T-helper 17 cell (primary cell): ENCODE measurements around the gene SLC12A8. TPM values are rescaled to one million over a fixed set of nuclear protein-coding genes. Genes with fewer than 3 reads are reported as not detected.
A peak's percentile ranks its signal among the peaks of the same experiment; 100 is the strongest.

ENCODE experiments used
- ATAC-seq: fragments of 150-1000 bp; cut with Tn5 transposase; 2 replicates; pipeline ENCODE4 v1.10.0; 2021; ENCODE audit warnings: mild to moderate bottlenecking, moderate library complexity
- DNase-seq, 3 donors: peaks; one replicate each; pipeline versions ENCODE4 v3.0.0 to v3.0.0-alpha.2; 2020 to 2021
- H3K9me3 ChIP-seq: one replicate; pipeline ENCODE4 v1.7.0; 2013; ENCODE audit warnings: low read length, mild to moderate bottlenecking; ENCODE audit not compliant: control insufficient read depth, poor library complexity, severe bottlenecking
- H3K27ac Mint-ChIP-seq: one replicate; pipeline ENCODE4 v1.8.0; 2022; ENCODE audit warnings: mild to moderate bottlenecking, moderate library complexity, mixed read lengths
- H3K27me3 Mint-ChIP-seq: one replicate; pipeline ENCODE4 v1.8.0; 2022; ENCODE audit warnings: mixed read lengths
- H3K36me3 Mint-ChIP-seq: one replicate; pipeline ENCODE4 v1.8.0; 2022; ENCODE audit warnings: low read depth, mixed read lengths
- H3K4me1 Mint-ChIP-seq: one replicate; pipeline ENCODE4 v1.8.0; 2022; ENCODE audit warnings: mild to moderate bottlenecking, mixed read lengths
- H3K4me3 Mint-ChIP-seq: one replicate; pipeline ENCODE4 v1.8.0; 2022; ENCODE audit warnings: mild to moderate bottlenecking, moderate library complexity, mixed read lengths
- total RNA-seq, 4 donors: library from RNA in 2 of 4; stranded (reverse) in 2 of 4; gene quantifications; one replicate each; pipeline ENCODE4 v1.2.3 and lab custom pipeline; 2022 to 2026

The SLC12A8 gene
- total RNA-seq, 2 donors from 2014 or later, result 0.40 TPM; not detected in 1

DNA sequence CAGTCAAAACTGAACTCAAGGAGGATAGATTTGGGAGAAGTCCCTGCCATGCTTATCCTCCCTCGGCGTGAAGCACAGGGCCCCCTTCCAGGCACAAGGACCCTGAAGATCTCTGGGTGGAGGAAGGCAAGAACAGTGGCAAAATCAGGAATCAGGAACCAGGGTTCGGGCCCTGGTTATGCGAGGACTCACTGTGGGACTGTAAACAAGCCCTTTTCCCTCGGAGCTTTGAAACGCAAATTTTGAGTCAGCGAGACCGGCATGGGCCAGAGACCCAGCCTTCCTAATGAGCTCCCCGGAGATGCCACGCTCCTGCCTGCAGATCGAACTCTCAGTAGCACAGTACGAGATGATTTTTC lies 70.1 kb downstream of the SLC12A8 start:
- peak overlapping the region; percentile 82 for H3K4me3 Mint-ChIP-seq
- H3K27me3 Mint-ChIP-seq, result no peaks in the 10 kb centered on the region
- peaks cover 26% of the 10 kb centered on the region for H3K4me1 Mint-ChIP-seq
- H3K36me3 Mint-ChIP-seq, result no peaks in the 10 kb centered on the region
- no peak for DNase-seq
- H3K9me3 ChIP-seq, result no peaks in the 10 kb centered on the region
- no peak for ATAC-seq
- peak overlapping the region; percentile 19 for H3K27ac Mint-ChIP-seq

DNA sequence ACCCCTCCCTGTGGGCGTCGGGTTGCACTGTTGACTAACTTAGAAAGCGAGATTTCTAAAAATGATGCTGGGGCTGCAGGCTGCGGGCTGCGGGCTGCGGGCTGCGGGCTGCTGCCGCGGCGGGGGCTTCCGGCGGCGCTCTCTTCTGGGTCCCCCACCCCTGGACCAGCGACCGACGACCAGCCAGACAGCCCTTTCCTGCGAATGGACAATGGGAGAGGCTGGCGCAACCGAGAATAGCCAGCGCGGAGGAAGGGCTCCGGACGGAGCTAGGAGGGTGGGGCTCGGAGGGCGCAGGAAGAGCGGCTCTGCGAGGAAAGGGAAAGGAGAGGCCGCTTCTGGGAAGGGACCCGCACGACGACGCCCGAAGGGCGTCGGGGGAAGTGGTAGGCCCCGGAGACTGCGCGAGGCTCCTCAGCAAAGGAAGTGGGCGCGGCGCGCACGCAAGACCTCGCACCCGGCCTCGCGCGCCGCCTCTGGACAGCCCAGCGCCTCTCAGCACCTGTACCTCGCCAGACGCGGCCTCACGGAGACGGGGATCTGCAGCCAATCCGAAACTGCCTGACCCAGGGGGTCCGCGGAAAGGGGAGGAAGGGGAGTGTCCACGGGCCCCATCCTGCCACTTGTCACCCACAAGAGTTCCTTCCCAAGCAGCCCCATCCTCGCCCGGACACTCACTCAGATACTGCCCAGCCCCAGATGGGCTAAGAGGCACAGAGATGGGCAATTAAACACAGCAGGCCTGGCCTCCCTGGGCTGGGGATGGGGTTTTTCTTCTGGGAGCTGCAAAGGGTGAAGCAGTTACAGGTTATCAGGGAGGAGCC lies 70.7 kb downstream of the SLC12A8 start:
- ATAC-seq, result peak; percentile 92
- peaks cover 28% of the 10 kb centered on the region for H3K4me1 Mint-ChIP-seq
- no peaks in the 10 kb centered on the region for H3K27me3 Mint-ChIP-seq

GRCh38 chr3:125140818-125141595 lies 71.5 kb downstream of the SLC12A8 start:
- no peak for ATAC-seq
- H3K4me1 Mint-ChIP-seq, result peaks cover 33% of the 10 kb centered on the region
- H3K27ac Mint-ChIP-seq, result peak overlapping the region; percentile 72
- DNase-seq, result no peak
- peak overlapping the region; percentile 82 for H3K4me3 Mint-ChIP-seq
- H3K36me3 Mint-ChIP-seq, result no peaks in the 10 kb centered on the region
- H3K27me3 Mint-ChIP-seq, result no peaks in the 10 kb centered on the region
- no peaks in the 10 kb centered on the region for H3K9me3 ChIP-seq

More for the DNA sequence above, 70.7 kb downstream of the SLC12A8 start:
- no peaks in the 10 kb centered on the region for H3K36me3 Mint-ChIP-seq
- DNase-seq, result peak; percentile 20 to 28 (median 27)
- H3K27ac Mint-ChIP-seq, result peak overlapping the region; percentile 72
- no peaks in the 10 kb centered on the region for H3K9me3 ChIP-seq
- H3K4me3 Mint-ChIP-seq, result peak overlapping the region; percentile 82

- Mint-ChIP-seq H3K36me3 (no peaks in the 10 kb centered on the region), H3K27me3 (no peaks in the 10 kb centered on the region), H3K4me3 (no peak overlapping the region), H3K4me1 (peaks cover 33% of the 10 kb centered on the region), H3K27ac (no peak overlapping the region)
- ATAC-seq (no peak), DNase-seq (no peak)
- H3K9me3 ChIP-seq, result no peaks in the 10 kb centered on the region
Observed at GRCh38 chr3:125140011-125140817, 72.3 kb downstream of the SLC12A8 start.

- no peaks in the 10 kb centered on the region for H3K27me3 Mint-ChIP-seq
- peak overlapping the region; percentile 2 for H3K27ac Mint-ChIP-seq
- H3K4me1 Mint-ChIP-seq, result peaks cover 33% of the 10 kb centered on the region
- DNase-seq, result no peak
- no peaks in the 10 kb centered on the region for H3K36me3 Mint-ChIP-seq
- no peaks in the 10 kb centered on the region for H3K9me3 ChIP-seq
- H3K4me3 Mint-ChIP-seq, result no peak overlapping the region
- no peak for ATAC-seq
Observed at GRCh38 chr3:125139386-125139785, 73.2 kb downstream of the SLC12A8 start.

- peaks cover 26% of the 10 kb centered on the region for H3K4me1 Mint-ChIP-seq
- H3K27ac Mint-ChIP-seq, result no peak overlapping the region
- no peaks in the 10 kb centered on the region for H3K27me3 Mint-ChIP-seq
- ATAC-seq (no peak), DNase-seq (no peak)
- H3K4me3 Mint-ChIP-seq, result no peak overlapping the region
- no peaks in the 10 kb centered on the region for H3K36me3 Mint-ChIP-seq
- no peaks in the 10 kb centered on the region for H3K9me3 ChIP-seq
Observed at GRCh38 chr3:125137358-125138033, 75.1 kb downstream of the SLC12A8 start.

DNA sequence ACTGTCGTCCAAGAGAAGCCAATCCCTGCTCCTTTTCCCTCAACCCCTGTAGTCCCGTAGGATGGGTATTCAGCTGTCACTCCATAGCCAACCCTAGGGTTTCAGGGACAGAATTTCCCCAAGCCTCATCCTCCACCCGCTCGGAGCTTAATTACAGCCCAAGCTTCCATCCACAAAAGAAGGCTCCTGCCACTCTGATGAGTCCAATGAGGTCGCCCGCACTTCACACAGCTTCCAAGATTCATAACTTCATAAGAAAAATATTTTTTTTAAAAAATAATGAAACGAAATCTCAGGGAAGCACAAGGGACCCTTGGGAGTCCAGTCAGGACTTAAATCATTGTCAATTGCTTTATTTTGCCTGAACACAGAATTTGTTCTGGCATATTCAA lies 75.6 kb downstream of the SLC12A8 start:
- no peak for ATAC-seq
- Mint-ChIP-seq H3K4me1 (peaks cover 21% of the 10 kb centered on the region), H3K27ac (no peak overlapping the region), H3K27me3 (no peaks in the 10 kb centered on the region), H3K4me3 (no peak overlapping the region), H3K36me3 (no peaks in the 10 kb centered on the region)
- H3K9me3 ChIP-seq, result no peaks in the 10 kb centered on the region
- no peak for DNase-seq

DNA sequence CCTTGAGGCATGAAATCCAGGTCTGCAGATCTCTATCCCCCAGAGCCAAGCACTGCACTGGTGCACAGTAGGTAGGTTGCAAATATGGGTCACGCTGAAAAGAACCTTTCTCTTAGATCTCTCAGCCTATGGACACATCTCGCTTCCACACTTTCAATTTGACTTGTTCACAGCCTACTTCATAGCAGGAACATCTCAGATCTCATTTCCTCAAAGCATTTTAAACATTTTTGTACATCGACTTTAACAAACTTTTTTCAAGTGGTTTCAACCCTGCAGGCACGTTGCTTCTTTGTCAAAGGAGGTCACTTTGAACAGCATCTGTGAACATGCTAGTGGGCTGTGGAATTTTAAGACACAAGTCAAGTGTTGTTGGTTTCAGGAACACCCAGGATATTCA lies 76.0 kb downstream of the SLC12A8 start:
- Mint-ChIP-seq H3K27me3 (no peaks in the 10 kb centered on the region), H3K27ac (no peak overlapping the region), H3K4me1 (peaks cover 17% of the 10 kb centered on the region), H3K4me3 (no peak overlapping the region), H3K36me3 (no peaks in the 10 kb centered on the region)
- DNase-seq (no peak), ATAC-seq (no peak)
- no peaks in the 10 kb centered on the region for H3K9me3 ChIP-seq

DNA sequence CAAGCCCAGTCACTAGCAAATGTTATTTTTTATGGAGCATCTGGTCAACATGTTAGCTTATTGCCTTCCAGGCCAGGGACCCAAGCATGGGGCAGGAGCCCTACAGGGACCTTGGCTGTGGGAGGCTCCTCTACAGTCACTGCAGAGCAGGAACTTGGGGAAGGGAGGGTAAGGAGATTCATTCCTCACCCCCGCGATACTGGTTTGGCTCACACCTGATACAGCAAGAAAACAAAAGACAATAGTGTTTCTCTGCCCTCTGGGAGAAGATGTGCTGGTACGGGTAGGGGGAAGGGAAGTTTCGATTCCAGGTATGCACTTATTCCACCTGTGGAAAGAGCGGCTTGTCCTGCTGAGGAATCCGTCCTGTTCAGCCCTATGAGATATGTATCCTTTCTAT lies 77.6 kb downstream of the SLC12A8 start:
- no peak for DNase-seq
- ATAC-seq, result no peak
- Mint-ChIP-seq H3K36me3 (no peaks in the 10 kb centered on the region), H3K4me1 (peaks cover 11% of the 10 kb centered on the region), H3K27me3 (no peaks in the 10 kb centered on the region), H3K27ac (no peak overlapping the region), H3K4me3 (no peak overlapping the region)
- H3K9me3 ChIP-seq, result no peaks in the 10 kb centered on the region

DNA sequence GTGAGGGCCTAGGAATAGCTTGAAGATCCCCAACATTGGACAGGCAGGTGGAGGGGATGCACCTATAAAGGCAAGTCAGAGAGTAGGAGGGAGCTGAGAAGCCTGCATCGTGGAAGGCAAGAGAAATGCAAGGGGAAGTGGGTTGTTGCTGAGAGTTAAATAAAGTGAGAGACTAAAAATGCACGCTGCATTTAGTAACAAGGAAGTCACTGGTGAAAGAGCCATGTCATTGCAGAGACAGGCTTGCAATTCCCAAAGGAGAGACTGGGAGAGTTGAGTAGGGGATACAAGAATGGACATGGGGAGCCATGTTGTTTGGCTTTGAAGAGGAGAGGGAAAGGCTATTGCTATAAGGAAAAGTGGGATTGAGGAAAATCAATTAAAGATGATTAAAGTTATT lies 79.7 kb downstream of the SLC12A8 start:
- H3K27me3 Mint-ChIP-seq, result no peaks in the 10 kb centered on the region
- DNase-seq (no peak), ATAC-seq (no peak)
- no peak overlapping the region for H3K4me3 Mint-ChIP-seq
- H3K36me3 Mint-ChIP-seq, result no peaks in the 10 kb centered on the region
- peaks cover 8% of the 10 kb centered on the region for H3K4me1 Mint-ChIP-seq
- no peaks in the 10 kb centered on the region for H3K9me3 ChIP-seq
- H3K27ac Mint-ChIP-seq, result no peak overlapping the region

- Mint-ChIP-seq H3K4me3 (no peak overlapping the region), H3K4me1 (peaks cover 2% of the 10 kb centered on the region), H3K27ac (no peak overlapping the region), H3K27me3 (no peaks in the 10 kb centered on the region), H3K36me3 (no peaks in the 10 kb centered on the region)
- no peak for DNase-seq
- no peaks in the 10 kb centered on the region for H3K9me3 ChIP-seq
- no peak for ATAC-seq
Observed at GRCh38 chr3:125129512-125129997, 83.0 kb downstream of the SLC12A8 start.

DNA sequence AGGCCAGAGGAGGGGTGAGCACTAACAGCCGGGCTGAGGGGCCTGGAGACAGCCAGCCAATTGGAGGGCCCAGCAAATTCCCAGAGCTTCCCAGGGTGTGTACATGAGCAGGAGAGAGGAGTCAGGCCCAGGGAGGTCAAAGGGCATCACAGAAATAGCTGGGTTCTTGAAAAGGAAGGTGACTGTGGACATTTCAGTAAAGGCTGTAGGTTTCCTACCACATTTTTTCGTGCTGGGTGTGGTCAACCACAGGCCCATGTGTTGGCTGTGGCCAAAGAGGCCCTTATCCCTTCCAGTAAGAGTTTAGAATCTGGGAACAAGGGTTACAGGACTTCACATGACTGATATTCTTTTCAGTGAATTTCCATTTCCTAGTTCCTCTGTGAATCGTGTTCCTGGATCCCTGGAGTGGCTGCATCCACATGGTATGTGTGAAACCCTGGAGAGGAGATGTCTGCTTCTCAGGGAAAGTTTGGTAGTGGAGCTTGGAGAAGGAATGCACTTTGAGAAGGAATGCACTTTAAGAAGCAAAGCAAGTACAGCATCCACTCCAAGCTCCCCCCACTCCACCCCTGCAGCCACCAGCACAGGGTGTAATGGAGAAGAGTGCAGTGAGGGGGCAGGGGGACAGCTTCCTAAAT lies 83.6 kb downstream of the SLC12A8 start:
- peaks cover 2% of the 10 kb centered on the region for H3K4me1 Mint-ChIP-seq

More for the DNA sequence above, 83.6 kb downstream of the SLC12A8 start:
- H3K36me3 Mint-ChIP-seq, result no peaks in the 10 kb centered on the region
- DNase-seq (no peak), ATAC-seq (no peak)
- no peaks in the 10 kb centered on the region for H3K27me3 Mint-ChIP-seq
- H3K9me3 ChIP-seq, result no peaks in the 10 kb centered on the region
- H3K27ac Mint-ChIP-seq, result peak overlapping the region; percentile 29
- no peak overlapping the region for H3K4me3 Mint-ChIP-seq
